ENCODE results near the gene CLEC5A.
"Not testable (repeated sequence)": the region's sequence is repeated elsewhere in the genome, so short reads cannot be mapped to it uniquely, and the experiment has no call there.

DNA sequence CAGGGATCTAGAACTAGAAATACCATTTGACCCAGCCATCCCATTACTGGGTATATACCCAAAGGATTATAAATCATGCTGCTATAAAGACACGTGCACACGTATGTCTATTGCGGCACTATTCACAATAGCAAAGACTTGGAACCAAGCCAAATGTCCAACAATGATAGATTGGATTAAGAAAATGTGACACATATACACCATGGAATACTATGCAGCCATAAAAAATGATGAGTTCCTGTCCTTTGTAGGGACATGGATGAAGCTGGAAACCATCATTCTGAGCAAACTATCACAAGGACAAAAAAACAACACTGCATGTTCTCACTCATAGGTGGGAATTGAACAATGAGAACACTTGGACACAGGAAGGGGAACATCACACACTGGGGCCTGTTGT lies 47.4 kb downstream of the CLEC5A start:
- TF ChIP-seq POLR2A (IDR thresholded peaks at IDR 0.05; ENCODE audit: low read depth); CTCF (IDR thresholded peaks at IDR 0.05); POLR2AphosphoS5 (IDR thresholded peaks at IDR 0.05); EP300 (IDR thresholded peaks at IDR 0.05): not testable (repeated sequence)

Data from esophagus muscularis mucosa (tissue), 4 donors.